Natural killer cell treated with Interleukin-12 subunit alpha and Interleukin-12 subunit beta and Interleukin-15 and Interleukin-18, amount 100 ng/mL, for 72 hours (primary cell): ENCODE data around the gene SLC9A9. TPM values are rescaled to one million over a fixed set of nuclear protein-coding genes. Genes with fewer than 3 reads are reported as not detected.
A peak's percentile ranks its signal among the peaks of the same experiment; 100 is the strongest.
"Not testable (repeated sequence)": the region's sequence is repeated elsewhere in the genome, so short reads cannot be mapped to it uniquely, and the experiment has no call there.

Source experiments
- ATAC-seq, 2 donors: fragments of 150-1000 bp; cut with Tn5 transposase in 1 of 2; sonication (Bioruptor Pico), chemical (Tn5 transposase) in 1 of 2; 2 replicates each; pipeline ENCODE4 v1.10.0; 2021
- DNase-seq: peaks from one replicate; pipeline ENCODE4 v3.0.0; 2022; ENCODE audit warnings: low spot score
- H3K27ac Mint-ChIP-seq, 2 donors: 1 replicate in 1 of 2; 2 replicates in 1 of 2; pipeline ENCODE4 v1.8.0; 2022; ENCODE audit warnings: mixed read lengths in 2 of 2, mild to moderate bottlenecking in 1 of 2, moderate library complexity in 1 of 2
- H3K27me3 Mint-ChIP-seq, 2 donors: 1 replicate in 1 of 2; 2 replicates in 1 of 2; pipeline ENCODE4 v1.8.0; 2022; ENCODE audit warnings: mixed read lengths in 2 of 2
- H3K36me3 Mint-ChIP-seq: one replicate; pipeline ENCODE4 v1.8.0; 2022; ENCODE audit warnings: mixed read lengths
- H3K4me1 Mint-ChIP-seq, 2 donors: 1 replicate in 1 of 2; 2 replicates in 1 of 2; pipeline ENCODE4 v1.8.0; 2022; ENCODE audit warnings: low read depth in 2 of 2, mixed read lengths in 2 of 2, mild to moderate bottlenecking in 1 of 2
- H3K4me3 Mint-ChIP-seq: one replicate; pipeline ENCODE4 v1.8.0; 2022; ENCODE audit warnings: mixed read lengths
- H3K9me3 Mint-ChIP-seq: 2 replicates; pipeline ENCODE4 v1.8.0; 2022; ENCODE audit warnings: mixed read lengths
- total RNA-seq, 2 donors: library from RNA; stranded (reverse); gene quantifications; one replicate each; pipeline ENCODE4 v1.2.3, GENCODE V29; 2022

Gene SLC9A9
- 10 to 100 TPM; 11.0 to 11.9 TPM for total RNA-seq

DNA sequence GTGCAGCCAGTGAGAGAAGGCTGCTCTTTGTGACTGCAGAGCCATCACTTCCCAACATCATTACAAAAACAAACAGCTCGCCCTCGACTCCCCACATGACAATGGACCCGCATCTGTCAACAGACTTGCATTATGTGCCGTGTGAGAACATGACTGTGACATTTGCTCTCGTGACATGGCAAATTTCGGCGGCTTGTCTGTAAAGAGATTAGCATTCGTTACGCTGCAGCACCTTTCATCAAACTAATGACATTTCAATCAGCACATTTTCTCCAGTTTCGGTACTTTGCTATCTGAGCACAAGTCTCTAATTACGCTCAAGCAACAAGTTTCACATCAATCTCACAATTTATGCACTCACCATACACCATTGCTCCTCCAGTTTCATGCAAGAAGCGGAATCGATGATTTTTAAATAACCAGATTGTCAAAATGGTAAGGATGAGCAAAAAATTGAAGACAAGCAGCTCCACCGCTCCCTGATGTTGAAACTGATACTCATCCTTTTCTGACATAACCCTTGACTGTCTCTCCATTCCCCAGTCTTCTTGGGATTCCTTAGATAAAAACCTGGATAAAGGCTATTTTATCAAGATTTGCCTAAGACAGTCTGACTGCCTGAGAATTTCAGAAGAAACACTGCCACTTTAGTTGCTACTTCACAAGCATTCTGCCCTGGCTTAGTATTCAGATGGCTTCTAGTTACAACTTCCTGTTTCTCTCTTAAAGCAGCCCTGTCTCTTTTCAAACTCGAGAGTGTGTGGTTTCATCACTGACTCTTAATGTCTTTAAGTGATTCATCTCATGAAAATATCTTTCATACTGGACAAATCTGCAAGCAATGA, at the start of gene SLC9A9:
Gene SLC9A9, minus strand, starts transcription at position 682 of the 845 bp plus-strand sequence. Its CDS starts 146 bp downstream, at position 536.
- Mint-ChIP-seq H3K27me3 (no peaks in the 10 kb centered on the region), H3K36me3 (no peaks in the 10 kb centered on the region), H3K9me3 (no peaks in the 10 kb centered on the region), H3K27ac (peak within 1 kb of the TSS; percentile 86 to 91), H3K4me1 (peaks cover 27 to 50% of the 10 kb centered on the region in 2 donors), H3K4me3 (peak within 1 kb of the TSS; percentile 88)
- peak; percentile 68 for DNase-seq
- peak; percentile 92 to 95 for ATAC-seq

DNA sequence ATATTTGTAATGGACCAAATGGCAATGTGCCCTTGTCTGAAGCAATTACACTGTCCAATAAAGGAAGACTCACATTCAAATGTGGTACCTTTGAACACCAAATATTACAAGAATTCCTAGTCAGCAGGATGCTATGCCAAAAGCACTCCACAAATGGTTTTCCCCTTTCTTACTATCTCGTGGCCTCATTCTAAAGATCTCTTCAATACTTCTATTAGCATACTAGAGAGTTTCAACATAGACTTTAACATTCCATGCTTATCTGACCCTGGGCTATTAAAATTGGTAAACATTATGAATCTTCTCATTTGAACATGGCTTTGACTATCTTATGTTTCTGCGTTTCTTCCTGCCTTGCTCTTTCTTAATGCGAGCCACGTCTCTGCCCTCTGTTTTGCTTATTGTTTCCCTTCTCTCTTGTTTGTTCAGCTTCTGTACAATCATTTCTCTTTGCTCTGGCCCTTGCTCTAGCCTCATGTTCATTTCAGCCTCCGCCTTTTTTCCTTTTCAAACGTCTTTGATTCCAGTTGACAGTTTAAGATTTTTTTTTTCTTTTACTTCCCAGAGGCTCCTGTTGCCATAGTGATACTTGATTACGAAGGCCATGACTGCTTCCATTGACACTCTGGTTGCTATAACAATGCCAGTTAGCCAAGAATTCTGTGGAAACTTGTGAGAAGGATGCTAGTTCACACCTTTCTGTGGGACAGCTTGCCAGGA, 49.5 kb upstream of the SLC9A9 start:
- no peak for DNase-seq
- Mint-ChIP-seq H3K9me3 (no peaks in the 10 kb centered on the region), H3K4me1 (no peaks in the 10 kb centered on the region), H3K36me3 (no peaks in the 10 kb centered on the region), H3K27me3 (peaks cover 10 to 26% of the 10 kb centered on the region in 2 donors), H3K4me3 (no peak overlapping the region), H3K27ac (no peak overlapping the region)
- ATAC-seq: no peak

DNA sequence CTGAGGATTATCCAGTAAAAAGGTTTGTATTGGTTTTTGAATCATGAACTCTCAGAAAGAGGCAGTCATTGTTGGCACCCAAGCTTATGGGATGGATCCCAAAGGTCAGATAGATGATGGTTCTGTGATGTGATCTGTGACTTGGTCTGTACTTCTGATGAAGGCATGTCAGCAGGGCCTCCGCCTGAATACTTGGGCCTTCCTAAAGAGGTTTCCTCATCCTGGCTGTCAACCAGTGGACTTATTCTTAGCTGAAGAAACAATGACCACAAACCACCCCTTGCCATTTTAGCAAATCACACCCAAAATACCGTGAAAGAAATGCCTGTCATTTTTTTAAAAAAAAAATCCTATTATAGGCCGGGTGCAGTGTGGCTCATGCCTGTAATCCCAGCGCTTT, 48.2 kb upstream of the SLC9A9 start:
- Mint-ChIP-seq H3K9me3 (no peaks in the 10 kb centered on the region), H3K4me1 (no peaks in the 10 kb centered on the region), H3K27me3 (peaks cover 13 to 39% of the 10 kb centered on the region in 2 donors), H3K27ac (no peak overlapping the region), H3K4me3 (no peak overlapping the region), H3K36me3 (no peaks in the 10 kb centered on the region)
- no peak for ATAC-seq
- no peak for DNase-seq

DNA sequence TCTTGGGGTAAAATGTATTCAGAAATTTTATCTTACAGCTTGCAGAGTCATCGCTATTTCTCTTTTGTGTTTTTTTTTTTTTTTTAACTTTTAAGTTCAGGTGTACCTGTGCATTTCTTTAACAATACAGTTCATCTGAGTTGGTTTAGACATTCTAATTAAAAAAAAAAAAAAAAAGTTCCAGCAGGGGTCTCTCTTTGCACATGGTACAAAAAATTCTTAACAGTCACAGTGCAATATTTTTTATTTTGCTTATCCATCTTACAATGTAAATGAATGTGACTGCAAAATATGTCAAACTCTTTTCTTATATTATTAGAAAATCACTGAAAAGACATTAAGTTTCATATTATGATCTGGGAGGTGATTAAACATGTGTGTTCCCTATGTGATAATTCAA, 47.5 kb upstream of the SLC9A9 start:
- no peaks in the 10 kb centered on the region for H3K9me3 Mint-ChIP-seq
- ATAC-seq: no peak
- no peak overlapping the region for H3K4me3 Mint-ChIP-seq
- no peaks in the 10 kb centered on the region for H3K4me1 Mint-ChIP-seq
- H3K27ac Mint-ChIP-seq: no peak overlapping the region
- no peaks in the 10 kb centered on the region for H3K36me3 Mint-ChIP-seq
- no peak for DNase-seq
- peaks cover 12 to 39% of the 10 kb centered on the region in 2 donors for H3K27me3 Mint-ChIP-seq

DNA sequence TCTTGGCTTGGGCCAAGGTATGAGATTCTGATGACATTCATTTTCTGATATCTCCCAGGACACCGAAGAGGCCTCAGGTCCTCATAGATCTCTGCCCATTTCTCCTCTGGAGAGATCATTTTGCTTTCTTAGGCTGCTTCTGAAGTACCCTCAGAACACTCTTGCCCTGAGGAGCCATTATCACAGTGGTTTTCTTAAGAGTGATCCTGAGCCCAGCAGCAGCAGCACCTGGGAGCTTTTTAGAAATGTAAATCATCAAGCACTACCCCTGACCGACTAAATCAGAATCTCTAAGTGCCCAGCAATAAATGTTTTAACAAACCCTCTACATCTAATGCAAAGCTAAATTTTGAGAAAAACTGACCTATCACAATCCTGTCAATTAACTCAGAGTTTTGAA, 40.6 kb upstream of the SLC9A9 start:
- Mint-ChIP-seq H3K27me3 (peaks cover 10 to 23% of the 10 kb centered on the region in 2 donors), H3K4me1 (no peaks in the 10 kb centered on the region), H3K4me3 (no peak overlapping the region), H3K27ac (no peak overlapping the region), H3K36me3 (no peaks in the 10 kb centered on the region), H3K9me3 (no peaks in the 10 kb centered on the region)
- DNase-seq (no peak), ATAC-seq (no peak)

DNA sequence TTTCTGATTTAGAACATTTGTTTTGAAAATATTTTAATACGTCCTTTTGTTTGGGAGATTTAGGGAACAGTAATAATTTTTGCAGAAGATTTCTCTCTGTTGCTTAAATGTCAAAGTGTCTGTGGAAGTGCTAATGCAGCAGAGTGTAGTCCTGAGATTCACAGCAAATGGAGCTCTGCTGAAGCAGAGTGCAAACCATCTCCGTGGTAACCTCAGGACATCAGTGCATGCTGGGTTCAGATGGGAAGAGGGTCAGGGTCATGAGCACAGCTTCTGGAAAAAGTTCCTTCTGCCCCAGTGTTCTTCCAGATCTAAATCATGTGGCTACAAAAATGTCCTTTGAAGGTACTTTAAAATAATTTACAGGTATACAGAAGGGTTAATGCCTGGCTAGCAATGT, 39.9 kb upstream of the SLC9A9 start:
- no peaks in the 10 kb centered on the region for H3K36me3 Mint-ChIP-seq
- no peak overlapping the region for H3K27ac Mint-ChIP-seq
- DNase-seq (no peak), ATAC-seq (no peak)
- no peaks in the 10 kb centered on the region for H3K9me3 Mint-ChIP-seq
- H3K4me1 Mint-ChIP-seq: no peaks in the 10 kb centered on the region
- H3K4me3 Mint-ChIP-seq: no peak overlapping the region
- peaks cover 10 to 29% of the 10 kb centered on the region in 2 donors for H3K27me3 Mint-ChIP-seq

DNA sequence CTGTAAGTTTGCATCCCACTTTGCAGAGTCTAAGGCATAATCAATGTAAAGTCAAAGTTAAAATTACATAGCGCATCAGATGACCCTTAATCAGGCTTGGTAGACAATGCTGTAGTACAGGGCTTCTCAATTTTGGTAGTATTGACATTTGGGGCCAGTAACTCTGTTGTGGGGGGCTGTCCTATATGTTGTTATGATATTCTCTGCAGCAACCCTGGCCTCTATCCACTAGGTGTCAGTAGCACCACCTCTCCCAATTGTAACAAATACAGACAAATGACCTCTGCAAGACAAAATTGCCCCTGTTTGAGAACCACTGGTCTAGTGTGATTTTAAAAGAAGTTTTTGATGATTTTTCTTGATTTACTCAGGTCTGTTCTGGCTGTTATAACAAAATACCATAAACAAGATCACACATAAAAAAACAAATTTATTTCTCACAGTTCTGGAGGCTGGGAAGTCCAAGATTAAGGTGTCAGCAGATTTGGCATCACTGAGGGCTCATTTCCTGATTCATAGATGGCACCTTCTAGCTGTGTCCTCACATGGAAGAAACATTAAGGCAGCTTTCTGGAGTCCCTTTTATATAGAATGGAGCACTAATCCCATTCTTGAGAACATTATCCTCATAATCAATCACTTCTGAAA, 37.6 kb upstream of the SLC9A9 start:
- no peaks in the 10 kb centered on the region for H3K4me1 Mint-ChIP-seq
- DNase-seq (no peak), ATAC-seq (peak; percentile 72 to 78)
- H3K4me3 Mint-ChIP-seq: no peak overlapping the region
- H3K9me3 Mint-ChIP-seq: no peaks in the 10 kb centered on the region
- no peaks in the 10 kb centered on the region for H3K36me3 Mint-ChIP-seq
- peaks cover 13 to 24% of the 10 kb centered on the region in 2 donors for H3K27me3 Mint-ChIP-seq
- H3K27ac Mint-ChIP-seq: no peak overlapping the region

DNA sequence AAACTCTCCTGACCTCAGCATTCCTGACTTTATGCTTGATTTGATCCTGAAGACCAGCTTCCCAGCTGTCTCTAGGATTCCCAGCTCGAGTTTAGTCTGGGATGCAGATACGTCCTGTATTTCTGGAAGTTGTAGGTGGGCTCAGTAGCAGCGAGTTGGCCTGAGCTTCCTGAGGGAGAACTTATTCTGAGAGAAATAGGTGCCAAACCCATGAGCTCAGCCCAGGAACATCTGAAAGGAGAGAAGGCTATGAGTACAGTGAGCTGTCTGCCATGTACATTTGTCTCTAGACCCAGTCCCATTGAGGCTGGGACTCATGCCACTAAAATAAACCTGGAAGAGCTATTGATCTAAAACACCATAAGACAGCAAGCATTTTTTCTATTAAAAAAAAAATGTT, 36.6 kb upstream of the SLC9A9 start:
- peaks cover 13 to 24% of the 10 kb centered on the region in 2 donors for H3K27me3 Mint-ChIP-seq
- DNase-seq (no peak), ATAC-seq (no peak)
- no peak overlapping the region for H3K4me3 Mint-ChIP-seq
- H3K36me3 Mint-ChIP-seq: no peaks in the 10 kb centered on the region
- H3K27ac Mint-ChIP-seq: no peak overlapping the region
- no peaks in the 10 kb centered on the region for H3K4me1 Mint-ChIP-seq
- H3K9me3 Mint-ChIP-seq: no peaks in the 10 kb centered on the region

DNA sequence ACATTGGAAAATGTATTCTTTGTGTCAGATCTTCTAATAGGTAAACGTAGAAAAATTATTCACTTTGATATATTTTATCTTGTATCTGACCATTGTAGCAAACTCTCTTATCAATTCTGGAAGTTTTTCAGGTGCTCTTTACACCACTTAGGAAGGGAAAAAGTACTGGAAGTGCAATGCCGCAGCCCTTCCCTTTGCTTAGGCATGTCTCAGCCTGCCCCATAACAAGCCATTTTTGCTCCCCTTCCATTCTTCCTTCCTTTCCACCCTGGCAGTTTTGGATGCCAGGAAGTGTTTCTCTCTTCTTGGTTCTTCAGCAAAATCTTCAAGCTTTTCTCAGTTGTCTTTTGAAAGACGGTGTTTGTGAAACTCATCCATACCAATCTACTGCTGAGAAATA, 34.9 kb upstream of the SLC9A9 start:
- no peaks in the 10 kb centered on the region for H3K9me3 Mint-ChIP-seq
- no peak overlapping the region for H3K27ac Mint-ChIP-seq
- H3K4me1 Mint-ChIP-seq: no peaks in the 10 kb centered on the region
- ATAC-seq (no peak), DNase-seq (no peak)
- H3K36me3 Mint-ChIP-seq: no peaks in the 10 kb centered on the region
- peaks cover 13 to 24% of the 10 kb centered on the region in 2 donors for H3K27me3 Mint-ChIP-seq
- no peak overlapping the region for H3K4me3 Mint-ChIP-seq

DNA sequence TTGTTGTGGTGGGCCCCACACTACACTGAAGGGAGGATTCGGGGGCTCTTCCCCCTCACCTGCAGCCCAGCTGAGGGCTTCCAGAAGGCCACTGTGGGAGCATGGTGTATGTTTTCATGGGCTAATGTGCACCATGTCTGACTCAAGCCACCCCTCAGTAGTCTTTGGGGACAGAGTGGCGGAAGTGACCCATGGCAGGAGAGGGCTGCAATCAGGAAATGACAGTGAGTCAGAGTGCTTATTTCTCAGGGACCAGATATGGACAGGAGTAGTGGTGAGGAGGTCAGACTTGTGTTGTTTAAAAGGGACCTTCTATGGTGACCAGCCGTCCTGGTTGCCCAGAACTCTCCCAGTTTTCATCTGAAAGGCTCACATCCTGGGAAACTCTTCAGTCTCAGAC, 32.8 kb upstream of the SLC9A9 start:
- Mint-ChIP-seq H3K4me3 (no peak overlapping the region), H3K27ac (no peak overlapping the region), H3K9me3 (no peaks in the 10 kb centered on the region), H3K27me3 (peaks cover 13 to 22% of the 10 kb centered on the region in 2 donors), H3K36me3 (no peaks in the 10 kb centered on the region), H3K4me1 (no peaks in the 10 kb centered on the region)
- DNase-seq: no peak
- no peak for ATAC-seq

DNA sequence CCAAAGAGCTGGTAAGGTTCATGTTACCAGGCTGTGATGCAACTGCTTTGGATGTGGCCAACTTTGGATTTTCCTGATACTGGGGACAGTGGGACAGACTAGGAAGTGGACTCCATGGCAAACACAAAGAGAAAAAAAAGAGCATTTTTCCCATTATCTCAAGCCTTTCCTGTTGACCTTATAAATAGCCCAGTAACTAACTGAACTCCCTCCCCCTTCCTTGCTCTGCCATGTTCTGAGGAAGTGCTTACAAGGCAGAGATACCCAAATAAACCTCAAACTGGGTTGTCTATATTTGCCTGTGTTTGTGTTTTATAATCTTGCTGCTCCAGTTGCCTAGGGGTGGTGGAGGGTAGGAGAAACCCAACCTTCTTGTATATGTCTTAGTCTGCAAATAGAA, 27.3 kb upstream of the SLC9A9 start:
- Mint-ChIP-seq H3K27me3 (no peaks in the 10 kb centered on the region), H3K4me3 (no peak overlapping the region), H3K27ac (no peak overlapping the region), H3K9me3 (no peaks in the 10 kb centered on the region), H3K4me1 (peaks cover 0 to 3% of the 10 kb centered on the region in 2 donors), H3K36me3 (no peaks in the 10 kb centered on the region)
- ATAC-seq (no peak), DNase-seq (no peak)

DNA sequence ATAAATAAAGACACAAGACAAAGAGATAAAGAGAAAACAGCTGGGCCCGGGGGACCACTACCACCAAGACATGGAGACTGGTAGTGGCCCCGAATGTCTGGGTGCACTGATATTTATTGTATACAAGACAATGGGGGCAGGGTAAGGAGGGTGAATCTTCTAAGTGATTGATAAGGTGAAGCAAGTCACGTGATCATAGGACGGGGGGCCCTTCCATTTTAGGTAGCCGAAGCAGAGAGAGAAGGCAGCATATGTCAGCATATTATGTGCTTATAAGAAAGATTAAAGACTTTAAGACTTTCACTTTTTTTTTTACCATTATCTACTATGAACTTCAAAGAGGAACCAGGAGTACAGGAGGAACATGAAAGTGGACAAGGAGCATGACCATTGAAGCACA, 25.3 kb upstream of the SLC9A9 start:
- H3K36me3 Mint-ChIP-seq, ATAC-seq, H3K4me1 Mint-ChIP-seq, H3K4me3 Mint-ChIP-seq, H3K9me3 Mint-ChIP-seq, H3K27ac Mint-ChIP-seq, H3K27me3 Mint-ChIP-seq, DNase-seq: not testable (repeated sequence)

DNA sequence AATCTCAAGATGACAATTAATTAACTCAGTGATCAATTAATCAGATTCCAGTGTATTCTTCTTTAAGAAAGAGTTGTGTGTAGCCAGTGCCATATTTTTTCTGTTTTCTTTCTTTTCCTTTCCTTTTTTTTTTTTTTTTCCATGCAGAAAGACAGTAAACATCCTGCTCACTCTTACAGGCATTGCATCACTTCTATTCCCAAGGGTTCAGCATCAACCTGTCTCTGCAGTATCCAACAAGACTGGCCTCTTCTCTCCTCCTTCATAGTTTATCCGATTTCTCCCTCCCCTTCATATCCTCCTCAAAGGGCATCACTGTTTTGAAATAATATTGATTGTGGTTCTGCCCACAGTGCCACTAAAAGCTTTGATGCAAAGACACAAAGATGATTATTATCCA, 17.0 kb upstream of the SLC9A9 start:
- ATAC-seq (no peak), DNase-seq (no peak)
- H3K4me1 Mint-ChIP-seq: no peaks in the 10 kb centered on the region
- no peak overlapping the region for H3K4me3 Mint-ChIP-seq
- no peak overlapping the region for H3K27ac Mint-ChIP-seq
- peaks cover 12% of the 10 kb centered on the region for H3K36me3 Mint-ChIP-seq
- peaks cover 32 to 44% of the 10 kb centered on the region in 2 donors for H3K27me3 Mint-ChIP-seq
- no peaks in the 10 kb centered on the region for H3K9me3 Mint-ChIP-seq
